WTC11 (cell line): Measurements from ENCODE around the gene ZNF205. TPM values are rescaled to one million over a fixed set of nuclear protein-coding genes. Genes with fewer than 3 reads are reported as not detected.

Experiments used
- ATAC-seq: fragments of 200-7000 bp; cut with Tn5 transposase; 2 replicates; pipeline ENCODE4 v1.10.0; 2021; ENCODE audit warnings: mild to moderate bottlenecking, moderate library complexity
- CTCF ChIA-PET: fragments of 300-600 bp; sonication (Branson Sonifier 250); formaldehyde crosslinking; loops from one replicate; lab custom pipeline; 2021; ENCODE audit warnings: antibody characterized with exemption; lab: Charles Lee
- POLR2A ChIA-PET: fragments of 350-600 bp; sonication (Branson Sonifier 250); formaldehyde crosslinking; loops from one replicate; lab custom pipeline; 2021; ENCODE audit warnings: antibody characterized with exemption; lab: Charles Lee
- DNase-seq: peaks from one replicate; pipeline ENCODE4 v3.0.0; 2021; ENCODE audit warnings: low spot score
- H3K27ac Mint-ChIP-seq: 2 replicates; pipeline ENCODE4 v1.8.0; 2021; ENCODE audit warnings: mixed read lengths
- H3K27me3 Mint-ChIP-seq: 2 replicates; pipeline ENCODE4 v1.8.0; 2021; ENCODE audit warnings: low read depth, mild to moderate bottlenecking, moderate library complexity, mixed read lengths
- H3K36me3 Mint-ChIP-seq: 2 replicates; pipeline ENCODE4 v1.8.0; 2021; ENCODE audit warnings: mixed read lengths
- H3K4me1 Mint-ChIP-seq: 2 replicates; pipeline ENCODE4 v1.8.0; 2022; ENCODE audit warnings: mixed read lengths
- H3K4me3 Mint-ChIP-seq: 2 replicates; pipeline ENCODE4 v1.8.0; 2021; ENCODE audit warnings: mild to moderate bottlenecking, moderate library complexity, mixed read lengths
- H3K9me3 Mint-ChIP-seq: 2 replicates; pipeline ENCODE4 v1.8.0; 2021; ENCODE audit warnings: mixed read lengths
- ATF1 ChIP-seq: sonication (generic); formaldehyde crosslinking; IDR thresholded peaks from 2 replicates; pipeline ENCODE4 v1.8.1; 2023; ENCODE audit warnings: mild to moderate bottlenecking, moderate library complexity, missing genetic modification reagents
- CREM ChIP-seq: sonication (generic); formaldehyde crosslinking; IDR thresholded peaks from 2 replicates; pipeline ENCODE4 v1.8.1; 2022; ENCODE audit warnings: mild to moderate bottlenecking, missing genetic modification reagents, moderate library complexity
- ESRRA ChIP-seq: sonication (generic); formaldehyde crosslinking; IDR thresholded peaks from 2 replicates; pipeline ENCODE4 v1.8.1; 2022; ENCODE audit warnings: mild to moderate bottlenecking, missing genetic modification reagents, borderline replicate concordance
- FOXK1 ChIP-seq: sonication (generic); formaldehyde crosslinking; IDR thresholded peaks from 2 replicates; pipeline ENCODE4 v1.8.0; 2022; ENCODE audit warnings: mild to moderate bottlenecking, moderate library complexity, missing genetic modification reagents
- FOXP1 ChIP-seq: sonication (generic); formaldehyde crosslinking; IDR thresholded peaks from 2 replicates; pipeline ENCODE4 v1.8.0; 2022; ENCODE audit warnings: missing genetic modification reagents, mild to moderate bottlenecking, moderate library complexity, borderline replicate concordance
- GRHL2 ChIP-seq: fragments of 250-450 bp; sonication (Bioruptor Pico); IDR thresholded peaks from 2 replicates; pipeline ENCODE4 v1.8.0; 2022; ENCODE audit warnings: mild to moderate bottlenecking, moderate library complexity; ENCODE audit not compliant: insufficient replicate concordance, severe bottlenecking
- IRF2 ChIP-seq: sonication (generic); formaldehyde crosslinking; IDR thresholded peaks from 2 replicates; pipeline ENCODE4 v1.8.0; 2022; ENCODE audit warnings: low read depth, missing genetic modification reagents, borderline replicate concordance
- KAT7 ChIP-seq: sonication (generic); formaldehyde crosslinking; IDR thresholded peaks from 2 replicates; pipeline ENCODE4 v1.8.1; 2023; ENCODE audit warnings: missing genetic modification reagents, mild to moderate bottlenecking, borderline replicate concordance
- NFE2L1 ChIP-seq: sonication (generic); formaldehyde crosslinking; IDR thresholded peaks from 2 replicates; pipeline ENCODE4 v1.8.1; 2023; ENCODE audit warnings: missing genetic modification reagents
- PRDM15 ChIP-seq: sonication (generic); formaldehyde crosslinking; IDR thresholded peaks from 2 replicates; pipeline ENCODE4 v1.8.0; 2022; ENCODE audit warnings: missing genetic modification reagents
- PRRX2 ChIP-seq: fragments of 250-450 bp; sonication (Bioruptor Pico); IDR thresholded peaks from 2 replicates; pipeline ENCODE4 v1.8.0; 2021; ENCODE audit warnings: mild to moderate bottlenecking
- RORB ChIP-seq: fragments of 250-450 bp; sonication (Bioruptor Pico); IDR thresholded peaks from 2 replicates; pipeline ENCODE4 v1.9.0; 2021; ENCODE audit warnings: mild to moderate bottlenecking
- SMAD3 ChIP-seq: sonication (generic); formaldehyde crosslinking; IDR thresholded peaks from 2 replicates; pipeline ENCODE4 v1.8.0; 2022; ENCODE audit warnings: missing genetic modification reagents, mild to moderate bottlenecking, borderline replicate concordance
- SP1 ChIP-seq: sonication (generic); formaldehyde crosslinking; conservative IDR thresholded peaks from 2 replicates; pipeline ENCODE4 v1.8.1; 2022; ENCODE audit warnings: missing genetic modification reagents
- TP53 ChIP-seq: sonication (generic); formaldehyde crosslinking; IDR thresholded peaks from 2 replicates; pipeline ENCODE4 v1.8.1; 2023; ENCODE audit warnings: mild to moderate bottlenecking, missing genetic modification reagents
- total RNA-seq: library from RNA; stranded (reverse); gene quantifications from 3 replicates; pipeline ENCODE4 v1.2.3, GENCODE V29; 2021
- TF ChIP-seq, protein P1 (sequence below): sonication (generic); formaldehyde crosslinking; IDR thresholded peaks from 2 replicates; pipeline ENCODE4 v1.8.1; 2022; ENCODE audit warnings: mild to moderate bottlenecking, missing genetic modification reagents, moderate library complexity, borderline replicate concordance
- TF ChIP-seq, protein P2 (sequence below): fragments of 200-600 bp; IDR thresholded peaks from 2 replicates; pipeline ENCODE4 v1.8.0; 2022; ENCODE audit warnings: antibody characterized with exemption
- TF ChIP-seq, protein P3 (sequence below): sonication (generic); formaldehyde crosslinking; conservative IDR thresholded peaks from 2 replicates; pipeline ENCODE4 v1.8.1; 2022; ENCODE audit warnings: mild to moderate bottlenecking, missing genetic modification reagents

The ZNF205 gene
- total RNA-seq, 1 experiment from 2014 or later: 22.7 TPM

- Mint-ChIP-seq H3K36me3 (peaks cover 35% of the 10 kb centered on the region), H3K4me3 (peak overlapping the region; percentile 93), H3K27ac (peak overlapping the region; percentile 65; the same call in 1 of the 2 replicates), H3K27me3 (no peaks in the 10 kb centered on the region), H3K9me3 (no peaks in the 10 kb centered on the region), H3K4me1 (peaks cover 54% of the 10 kb centered on the region)
- DNase-seq (no peak), ATAC-seq (no peak)
- TF ChIP-seq, protein P1, sequence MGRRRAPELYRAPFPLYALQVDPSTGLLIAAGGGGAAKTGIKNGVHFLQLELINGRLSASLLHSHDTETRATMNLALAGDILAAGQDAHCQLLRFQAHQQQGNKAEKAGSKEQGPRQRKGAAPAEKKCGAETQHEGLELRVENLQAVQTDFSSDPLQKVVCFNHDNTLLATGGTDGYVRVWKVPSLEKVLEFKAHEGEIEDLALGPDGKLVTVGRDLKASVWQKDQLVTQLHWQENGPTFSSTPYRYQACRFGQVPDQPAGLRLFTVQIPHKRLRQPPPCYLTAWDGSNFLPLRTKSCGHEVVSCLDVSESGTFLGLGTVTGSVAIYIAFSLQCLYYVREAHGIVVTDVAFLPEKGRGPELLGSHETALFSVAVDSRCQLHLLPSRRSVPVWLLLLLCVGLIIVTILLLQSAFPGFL (CRISPR knock-in tag): no peak
- TF ChIP-seq RORB (CRISPR knock-in tag) (no peak), ESRRA (CRISPR knock-in tag) (no peak), FOXP1 (CRISPR knock-in tag) (peak; percentile 46; the same call in 1 of the 2 replicates), FOXK1 (no peak), IRF2 (CRISPR knock-in tag) (no peak), TP53 (no peak)
- ChIA-PET CTCF (interaction anchor here (0.9 to 8.5 kb wide), 10 partner anchors 9 to 68 kb away, joined by 3 to 68 read pairs (median 6); partner anchors contain the start of gene ZNF205), POLR2A (interaction anchor here (2.8 kb wide), 1 partner anchor 13 kb away, joined by 6 read pairs; no protein-coding TSS in a partner anchor)
Observed at GRCh38 chr16:3096362-3096761, 16.0 kb upstream of the ZNF205 start.

DNA sequence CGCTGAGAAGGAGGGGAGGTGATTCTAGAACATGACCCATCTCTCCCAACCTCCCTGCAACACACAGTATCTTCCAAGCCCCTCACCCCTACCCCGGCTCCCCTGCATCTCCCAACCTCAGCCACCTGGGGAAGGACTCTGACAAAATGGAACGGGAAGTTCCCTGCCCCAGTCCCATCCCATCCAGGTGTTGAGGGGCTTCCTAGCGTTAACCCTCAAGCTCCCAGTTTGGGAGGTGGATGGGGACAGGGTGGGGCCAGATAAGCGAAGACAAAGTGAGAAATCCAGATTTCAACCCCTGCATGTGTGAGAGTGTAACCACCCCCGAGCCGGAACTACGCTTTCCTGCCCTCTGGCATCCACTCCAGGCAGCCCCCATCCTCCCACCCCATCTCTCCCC is 15.1 kb upstream of the ZNF205 start:
- CTCF ChIA-PET: interaction anchor here (0.9 to 8.5 kb wide), 9 partner anchors 18 to 132 kb away, joined by 3 to 68 read pairs (median 21); partner anchors contain the start of genes TNFRSF12A and ZNF213
- TF ChIP-seq SP1 (CRISPR knock-in tag): 0 out of 2 replicates have a peak, but pooled peaks have one; percentile 25
- peak; percentile 63 for TF ChIP-seq PRDM15 (CRISPR knock-in tag)
- no peak for TF ChIP-seq PRRX2
- TF ChIP-seq FOXK1: no peak
- no peak for TF ChIP-seq KAT7 (CRISPR knock-in tag)
- peak; percentile 46; the same call in 1 of the 2 replicates for TF ChIP-seq NFE2L1
- no peak for TF ChIP-seq TP53
- TF ChIP-seq FOXP1 (CRISPR knock-in tag): 0 out of 2 replicates have a peak, but pooled peaks have one; percentile 25
- H3K36me3 Mint-ChIP-seq: peaks cover 26% of the 10 kb centered on the region
- H3K9me3 Mint-ChIP-seq: no peaks in the 10 kb centered on the region
- ATAC-seq (0 out of 2 replicates have a peak, but pooled peaks have one; percentile 1), DNase-seq (no peak)
- H3K27me3 Mint-ChIP-seq: no peaks in the 10 kb centered on the region
- peaks cover 61% of the 10 kb centered on the region for H3K4me1 Mint-ChIP-seq
- H3K27ac Mint-ChIP-seq: peak overlapping the region; percentile 99
- POLR2A ChIA-PET: interaction anchor here (0.7 to 3.4 kb wide), 6 partner anchors 9 to 85 kb away, joined by 3 to 29 read pairs (median 6); no protein-coding TSS in a partner anchor
- peak overlapping the region; percentile 93 for H3K4me3 Mint-ChIP-seq

DNA sequence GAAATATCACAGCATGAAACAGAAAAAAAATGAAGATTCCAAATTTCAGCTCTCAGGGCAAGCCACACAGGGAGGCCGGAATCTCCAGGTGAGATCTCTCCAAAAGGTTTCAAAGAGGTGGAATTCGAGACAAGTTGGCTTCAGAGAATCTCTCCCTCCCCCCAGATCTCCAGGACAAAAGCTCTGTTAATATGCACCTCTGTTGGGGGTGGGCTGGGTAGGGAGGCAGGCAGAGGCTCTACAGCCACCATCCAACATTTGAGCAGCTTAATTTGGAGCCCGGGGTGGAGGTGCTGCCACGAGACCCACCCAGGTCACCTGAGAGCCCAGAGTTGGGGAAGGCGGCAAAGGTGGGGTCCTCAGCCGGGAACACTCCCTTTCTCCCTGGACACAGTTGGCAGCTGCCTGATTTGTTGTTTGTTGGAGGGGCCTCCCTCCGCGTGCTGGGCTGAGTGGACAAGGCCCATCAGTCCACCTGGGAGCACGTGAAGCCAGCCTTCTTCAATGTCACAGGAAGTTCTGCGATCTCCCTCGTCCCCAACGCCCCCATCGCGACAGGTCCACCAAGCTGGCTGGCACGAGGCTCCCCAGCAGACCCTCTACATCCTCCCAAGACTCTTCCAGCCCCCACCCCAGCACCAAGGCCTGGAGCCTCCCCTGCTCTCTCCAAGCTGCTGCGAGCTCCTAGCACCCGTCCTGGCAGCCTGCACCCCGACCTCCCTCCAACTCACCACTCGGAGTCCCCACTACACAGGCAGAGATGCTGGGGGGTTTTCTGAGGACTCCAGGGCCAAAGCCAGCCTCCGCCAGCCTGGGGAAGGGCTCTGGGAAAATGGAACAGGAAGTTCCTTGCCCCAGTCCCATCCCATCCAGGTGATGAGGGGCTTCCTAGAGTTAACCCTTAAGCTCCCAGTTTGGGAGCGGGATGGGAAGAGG is 13.7 kb upstream of the ZNF205 start, which contains the start of gene ZSCAN10:
ZSCAN10 (minus strand) TSS at position 836 of the 936 bp plus-strand sequence. CDS start 6,357 bp downstream, outside the sequence.
- POLR2A ChIA-PET: interaction anchor here (0.6 to 3.4 kb wide), 34 partner anchors 8 to 1155 kb away, joined by 3 to 29 read pairs (median 5); partner anchors contain the start of genes CLDN9, CREBBP, HCFC1R1 and THOC6
- peaks cover 65% of the 10 kb centered on the region for H3K4me1 Mint-ChIP-seq
- TF ChIP-seq PRDM15 (CRISPR knock-in tag): no peak
- TF ChIP-seq, protein P2, sequence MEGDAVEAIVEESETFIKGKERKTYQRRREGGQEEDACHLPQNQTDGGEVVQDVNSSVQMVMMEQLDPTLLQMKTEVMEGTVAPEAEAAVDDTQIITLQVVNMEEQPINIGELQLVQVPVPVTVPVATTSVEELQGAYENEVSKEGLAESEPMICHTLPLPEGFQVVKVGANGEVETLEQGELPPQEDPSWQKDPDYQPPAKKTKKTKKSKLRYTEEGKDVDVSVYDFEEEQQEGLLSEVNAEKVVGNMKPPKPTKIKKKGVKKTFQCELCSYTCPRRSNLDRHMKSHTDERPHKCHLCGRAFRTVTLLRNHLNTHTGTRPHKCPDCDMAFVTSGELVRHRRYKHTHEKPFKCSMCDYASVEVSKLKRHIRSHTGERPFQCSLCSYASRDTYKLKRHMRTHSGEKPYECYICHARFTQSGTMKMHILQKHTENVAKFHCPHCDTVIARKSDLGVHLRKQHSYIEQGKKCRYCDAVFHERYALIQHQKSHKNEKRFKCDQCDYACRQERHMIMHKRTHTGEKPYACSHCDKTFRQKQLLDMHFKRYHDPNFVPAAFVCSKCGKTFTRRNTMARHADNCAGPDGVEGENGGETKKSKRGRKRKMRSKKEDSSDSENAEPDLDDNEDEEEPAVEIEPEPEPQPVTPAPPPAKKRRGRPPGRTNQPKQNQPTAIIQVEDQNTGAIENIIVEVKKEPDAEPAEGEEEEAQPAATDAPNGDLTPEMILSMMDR: no peak
- 0 out of 2 replicates have a peak, but pooled peaks have one; percentile 54 for TF ChIP-seq SMAD3 (CRISPR knock-in tag)
- no peak; the same call in 1 of the 2 replicates for TF ChIP-seq ATF1
- TF ChIP-seq CREM: no peak
- TF ChIP-seq GRHL2 (CRISPR knock-in tag): no peak
- TF ChIP-seq, protein P3, sequence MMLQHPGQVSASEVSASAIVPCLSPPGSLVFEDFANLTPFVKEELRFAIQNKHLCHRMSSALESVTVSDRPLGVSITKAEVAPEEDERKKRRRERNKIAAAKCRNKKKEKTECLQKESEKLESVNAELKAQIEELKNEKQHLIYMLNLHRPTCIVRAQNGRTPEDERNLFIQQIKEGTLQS: no peak

More for the DNA sequence above, 13.7 kb upstream of the ZNF205 start, which contains the start of gene ZSCAN10:
- peak within 1 kb of the TSS; percentile 99 for H3K27ac Mint-ChIP-seq
- H3K27me3 Mint-ChIP-seq: no peaks in the 10 kb centered on the region
- DNase-seq (peak; percentile 75), ATAC-seq (peak; percentile 33)
- CTCF ChIA-PET: interaction anchor here (0.6 to 8.5 kb wide), 29 partner anchors 9 to 950 kb away, joined by 3 to 68 read pairs (median 4); partner anchors contain the start of genes CLDN6, KREMEN2, RAB26 and THOC6
- H3K4me3 Mint-ChIP-seq: peak within 1 kb of the TSS; percentile 93
- H3K36me3 Mint-ChIP-seq: peaks cover 19% of the 10 kb centered on the region
- H3K9me3 Mint-ChIP-seq: no peaks in the 10 kb centered on the region
